ENCODE data around the gene C4orf54.

C4orf54 gene

DNA sequence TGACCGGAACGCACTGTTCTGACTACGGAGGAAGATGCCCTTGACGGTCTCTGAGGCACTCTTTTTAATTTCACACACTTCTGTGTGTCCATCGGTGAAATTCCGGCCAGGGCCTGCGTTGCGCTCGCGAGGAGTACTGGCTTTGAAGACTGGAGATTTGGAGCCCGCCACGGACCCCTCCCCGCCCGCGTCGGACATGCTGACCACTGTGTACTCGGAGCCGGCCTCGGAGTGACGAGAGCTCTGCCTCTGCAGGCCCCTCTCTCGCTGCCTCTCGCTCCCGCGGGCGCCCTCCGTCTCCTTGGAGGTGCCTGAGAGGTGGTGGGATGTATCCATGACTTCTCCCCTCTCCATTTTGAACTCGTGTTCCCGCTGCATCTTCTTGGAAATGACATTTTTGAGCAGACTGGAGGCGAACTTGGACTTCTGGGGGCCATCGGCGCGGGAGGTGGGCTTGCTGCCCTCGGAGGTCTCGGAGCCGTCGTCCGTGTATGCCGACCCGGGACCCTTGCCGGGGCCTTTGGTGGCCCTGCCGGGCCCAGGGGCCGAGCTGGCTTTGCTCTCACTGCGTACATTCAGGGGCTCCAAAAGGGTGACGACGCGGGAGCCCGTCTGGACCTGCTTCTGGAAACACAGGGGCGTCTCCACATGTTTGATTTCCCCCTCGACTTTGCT, 5.7 kb downstream of the C4orf54 start:
- DNase-seq (ENCODE audit: low spot score) = no peak

DNA sequence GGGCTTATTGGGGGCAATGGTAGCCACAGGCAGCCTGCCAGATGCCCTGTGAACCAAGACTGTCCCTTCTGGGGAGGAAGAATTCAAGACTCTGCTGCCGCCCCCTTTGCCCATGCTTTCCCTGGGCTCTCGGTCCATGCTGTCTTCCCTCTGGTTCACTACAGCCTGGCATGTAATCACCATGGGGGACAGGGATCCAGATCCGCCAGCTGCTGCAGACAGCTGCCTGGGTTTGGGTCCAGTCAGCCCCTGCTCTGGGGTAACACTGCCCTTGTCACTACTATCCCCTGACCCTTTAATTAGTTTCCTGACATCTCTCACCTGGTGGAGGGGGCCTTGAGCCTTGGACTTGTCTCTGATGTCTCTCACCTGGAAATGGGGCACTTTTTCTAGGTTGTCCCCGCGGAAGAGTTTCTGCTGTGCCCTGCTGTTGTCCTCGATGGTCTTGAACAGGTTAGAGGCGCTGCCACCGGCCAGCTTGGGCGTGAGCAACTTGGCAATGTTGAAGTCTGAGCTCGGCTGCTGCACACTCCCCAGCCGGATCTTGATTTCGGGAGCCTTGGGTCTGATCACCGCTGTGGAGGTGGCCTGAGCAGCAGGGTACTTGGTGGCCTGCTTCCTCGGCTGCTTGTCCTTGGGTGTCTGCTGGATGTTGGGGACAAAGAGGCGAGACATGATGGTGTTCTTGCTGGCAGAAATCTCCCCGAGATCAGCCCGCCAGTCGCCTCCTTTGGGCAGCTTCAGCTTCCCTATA, 6.4 kb downstream of the C4orf54 start:
- no peak for DNase-seq (ENCODE audit: low spot score)

DNA sequence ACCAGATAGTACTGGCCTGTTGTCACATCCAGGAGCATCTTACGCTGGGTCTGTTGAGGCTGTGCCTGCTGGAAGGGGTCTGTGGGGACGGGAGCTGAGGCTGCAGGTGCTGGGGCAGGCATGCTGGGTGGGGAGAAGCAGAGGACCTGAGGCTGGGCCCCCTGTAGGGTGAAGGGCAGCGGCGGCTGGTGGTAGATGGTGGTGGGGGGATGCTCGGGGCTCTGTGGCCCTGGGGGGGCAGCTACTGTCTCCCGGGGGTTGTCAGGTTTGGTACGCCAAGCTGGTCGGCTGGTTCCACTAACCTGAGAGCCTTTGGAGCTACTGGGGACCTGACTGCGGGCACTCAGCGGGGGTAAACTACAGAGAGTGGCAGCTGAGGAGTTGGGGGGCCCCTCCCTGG, 7.8 kb downstream of the C4orf54 start:
- no peak for DNase-seq (ENCODE audit: low spot score)

DNA sequence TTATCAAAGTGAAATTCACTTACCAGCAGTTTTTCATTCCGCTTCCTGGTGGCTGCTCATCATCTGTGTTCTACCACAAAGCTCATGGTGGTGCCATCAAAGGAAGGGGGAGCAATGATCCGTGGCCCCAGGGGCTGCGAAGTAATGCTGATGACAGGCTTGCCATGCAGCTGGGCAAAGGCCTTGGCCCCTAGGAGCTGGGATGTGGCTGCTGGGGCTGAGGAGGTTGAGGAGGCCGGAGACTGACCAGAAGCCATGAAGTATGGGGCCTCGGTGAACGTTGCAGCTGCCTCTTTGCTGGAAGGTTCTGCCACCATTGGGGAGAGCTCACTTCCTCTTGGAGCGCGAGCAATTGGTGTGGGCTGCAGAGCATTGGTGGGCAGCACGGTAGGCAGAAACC, 8.4 kb downstream of the C4orf54 start:
- DNase-seq (ENCODE audit: low spot score) = no peak

DNA sequence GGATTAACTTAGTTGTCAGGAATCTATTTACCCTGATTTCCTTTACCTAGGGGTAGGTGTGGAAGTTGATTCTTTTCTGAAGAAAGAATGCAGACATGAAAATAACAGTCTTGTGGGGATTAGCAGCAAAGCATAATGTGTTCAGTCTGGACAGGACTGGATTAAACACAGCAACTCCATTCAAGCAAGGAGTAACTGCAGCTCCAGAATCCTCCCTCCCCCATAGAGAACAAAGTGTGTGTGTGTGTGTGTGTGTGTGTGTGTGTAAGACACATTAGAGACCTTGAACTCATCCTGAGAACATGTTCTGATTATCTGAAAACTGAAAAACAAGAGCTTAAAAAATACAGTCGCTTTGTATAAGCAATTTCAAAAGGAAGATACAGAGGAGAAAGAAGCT, 9.3 kb downstream of the C4orf54 start:
- DNase-seq (ENCODE audit: low spot score) = no peak

DNA sequence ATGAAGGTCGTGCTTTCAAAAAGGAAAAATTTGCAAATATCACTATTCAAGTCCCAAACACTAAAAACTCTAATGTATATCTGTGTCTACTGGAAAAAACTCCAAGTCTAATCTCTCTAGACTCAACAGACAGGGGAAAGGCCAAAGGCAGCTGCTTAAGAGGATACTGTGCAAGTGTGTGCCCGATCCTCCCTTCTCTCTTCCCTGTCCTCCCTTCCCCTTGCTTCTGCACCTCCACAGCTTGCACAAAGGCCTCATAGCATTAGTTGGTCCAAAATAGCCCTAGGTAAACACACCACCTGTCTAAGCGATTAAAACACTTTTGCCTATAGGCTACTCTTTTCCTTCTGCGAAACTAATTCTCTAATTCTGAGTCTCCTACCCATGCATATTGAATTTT, 10.6 kb downstream of the C4orf54 start:
- DNase-seq (ENCODE audit: low spot score) = no peak

DNA sequence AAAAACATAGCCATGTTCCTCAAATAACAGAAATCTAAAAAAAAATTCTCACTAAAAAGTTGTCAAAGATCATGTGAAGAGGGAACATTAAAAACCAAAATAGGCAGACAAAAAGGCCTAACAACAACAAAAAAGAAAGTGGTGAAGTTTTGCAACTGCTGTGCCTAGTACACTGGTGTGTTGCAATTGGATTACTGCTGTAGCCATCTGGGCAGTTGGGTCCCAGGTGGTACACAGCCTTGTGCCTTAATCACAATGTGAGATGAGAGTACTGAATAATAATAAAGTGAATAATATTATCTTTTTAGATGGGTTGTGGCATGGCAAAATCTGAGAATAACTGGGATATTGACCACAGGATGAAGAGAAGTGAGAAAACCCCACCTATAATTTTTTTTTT, 12.0 kb downstream of the C4orf54 start:
- no peak for DNase-seq (ENCODE audit: low spot score)

DNA sequence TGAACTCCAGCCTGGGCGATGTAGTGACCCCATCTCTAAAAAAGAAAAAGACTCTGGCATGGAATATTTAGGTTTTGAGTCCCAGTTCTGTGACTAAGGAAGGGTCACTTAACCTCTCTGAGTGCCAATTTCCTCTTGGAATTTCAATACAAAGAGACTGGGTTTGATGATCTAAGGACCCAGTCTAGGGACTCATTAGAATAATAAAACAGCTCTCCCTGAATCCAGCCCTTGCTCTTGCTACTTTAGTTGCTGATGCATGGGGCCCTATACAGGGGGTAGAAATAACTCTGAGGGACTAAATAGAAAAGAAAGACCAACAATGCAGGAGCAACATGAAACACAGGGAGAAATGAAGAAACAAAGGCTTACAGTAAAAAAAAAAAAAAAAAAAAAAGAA, 12.6 kb downstream of the C4orf54 start:
- DNase-seq (ENCODE audit: low spot score) = no peak

DNA sequence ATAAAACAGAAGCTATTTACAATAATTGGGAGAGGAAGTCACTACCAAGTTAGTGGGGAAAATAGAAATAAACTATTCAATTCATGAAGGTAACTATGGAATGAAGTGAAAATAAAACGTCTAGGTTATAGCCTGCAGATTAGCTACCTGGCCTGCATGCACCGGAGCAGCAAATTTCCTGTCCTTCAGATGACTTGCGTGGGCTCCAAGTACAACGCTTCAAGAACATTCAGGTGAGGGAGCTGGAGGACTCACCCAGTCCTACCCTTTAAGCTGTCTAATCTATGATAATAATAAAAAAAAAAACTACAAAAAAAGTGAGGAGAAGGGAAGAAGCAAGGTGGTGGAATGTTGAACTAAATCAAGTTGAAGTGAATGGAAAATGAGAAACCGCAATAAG, 13.2 kb downstream of the C4orf54 start:
- DNase-seq (ENCODE audit: low spot score) = no peak

DNA sequence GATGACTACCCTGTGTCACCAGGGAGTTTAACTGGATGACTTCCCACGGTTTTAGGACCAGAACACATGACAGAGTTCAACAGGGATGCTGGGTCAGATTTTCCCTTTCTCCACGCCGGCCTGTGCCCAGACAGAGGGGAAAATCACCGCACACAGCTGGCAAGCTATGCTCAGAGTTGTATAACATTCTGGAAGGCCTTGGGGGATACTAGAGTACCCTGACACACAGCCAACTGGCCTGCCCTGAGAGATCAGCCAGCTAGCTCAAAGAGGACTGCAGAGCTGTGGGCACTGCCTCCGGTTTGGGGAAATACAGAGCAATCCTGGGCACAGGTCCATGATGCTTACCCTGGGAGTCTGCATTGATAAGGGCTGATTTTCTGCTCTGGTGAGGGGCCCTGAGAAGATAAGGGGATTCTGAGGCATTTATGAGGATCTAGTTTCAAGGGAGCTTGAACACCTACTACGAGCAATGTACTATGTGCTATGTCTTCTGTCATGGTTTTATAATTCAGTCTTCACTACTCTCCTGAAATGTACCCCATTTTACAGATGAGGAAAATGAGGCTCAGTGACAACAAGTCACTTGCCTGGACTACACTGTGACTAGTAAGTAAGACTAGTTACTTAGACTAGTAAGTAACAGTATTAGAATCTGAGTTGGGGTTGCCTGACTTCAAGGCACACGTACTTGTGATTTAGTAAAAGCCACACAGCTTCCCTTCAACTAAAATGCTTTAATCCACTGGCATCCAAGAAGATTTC, 14.7 kb downstream of the C4orf54 start:
- no peak for DNase-seq (ENCODE audit: low spot score)

DNA sequence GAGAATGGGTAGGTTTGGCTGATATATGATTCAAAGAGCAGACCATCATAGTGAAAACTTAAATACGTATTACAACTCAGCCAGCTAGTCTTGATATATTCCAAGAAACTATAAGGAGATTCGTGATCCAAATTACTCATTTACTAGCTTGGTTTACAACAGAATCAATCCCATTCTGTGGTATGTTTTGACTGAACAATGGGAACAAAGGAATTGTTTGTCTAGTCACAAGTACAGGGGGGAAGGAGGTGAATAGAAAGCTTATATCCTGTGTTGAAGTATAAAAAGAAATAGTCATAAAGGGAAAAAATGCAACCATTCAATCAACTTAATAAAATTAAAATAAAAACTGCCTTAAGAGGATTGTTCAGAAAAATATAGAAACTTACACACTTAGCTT, 17.0 kb downstream of the C4orf54 start:
- DNase-seq (ENCODE audit: low spot score) = no peak

DNA sequence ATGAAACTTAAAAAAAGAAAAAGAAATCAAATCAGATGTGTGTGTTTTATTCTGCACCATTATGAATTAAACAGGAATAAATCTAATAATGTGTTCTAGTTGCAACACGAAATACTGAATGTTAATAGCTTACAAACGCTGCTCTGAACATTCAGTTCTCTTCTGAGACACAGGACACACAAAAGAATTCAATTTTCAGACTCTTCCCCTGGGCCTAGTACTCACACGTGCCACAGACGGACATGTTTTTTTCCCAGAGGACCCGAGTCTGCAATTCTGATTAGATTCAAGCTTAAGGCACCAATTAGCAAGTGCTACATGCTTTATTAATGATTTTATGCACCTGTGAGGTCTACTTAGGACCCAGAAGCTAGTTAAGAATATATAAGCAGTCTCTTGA, 20.5 kb downstream of the C4orf54 start:
- DNase-seq (ENCODE audit: low spot score) = no peak

DNA sequence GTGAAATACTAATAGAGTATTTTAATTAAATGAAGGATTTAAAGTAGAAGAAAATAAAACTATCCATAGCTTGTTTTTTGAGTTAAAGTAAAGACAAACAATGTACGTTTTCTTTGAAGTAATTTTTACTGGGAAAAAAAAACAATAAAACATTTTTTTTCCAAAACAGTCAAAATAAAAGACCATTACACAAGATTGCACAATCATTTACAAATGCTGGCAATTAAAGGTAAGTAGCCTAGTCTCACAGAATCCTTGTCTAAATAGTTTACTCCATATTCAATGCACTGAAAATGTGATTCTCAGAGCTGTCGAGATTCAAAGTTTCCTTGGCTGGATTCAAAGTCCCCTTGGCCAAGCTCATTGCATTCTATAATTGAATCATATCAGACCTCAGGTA, 21.2 kb downstream of the C4orf54 start:
- DNase-seq (ENCODE audit: low spot score) = no peak

DNA sequence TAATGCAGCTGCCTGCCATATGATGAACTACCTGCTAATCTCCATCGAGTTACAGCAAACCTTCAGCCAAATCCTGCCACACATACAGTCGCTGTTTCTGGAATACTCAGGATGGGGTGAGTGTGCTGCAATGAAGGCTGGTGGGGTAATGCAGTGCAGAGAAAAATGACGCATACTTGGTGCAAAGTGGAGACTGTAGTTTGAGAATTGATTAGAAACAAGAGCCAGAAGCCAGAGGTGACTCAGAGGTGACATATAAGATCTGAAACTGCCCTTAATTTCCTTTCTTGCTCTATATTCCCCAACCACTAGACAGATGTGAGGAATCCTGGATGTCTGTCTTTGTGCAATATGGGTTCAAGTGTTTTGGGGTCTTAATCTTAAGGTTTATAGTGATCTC, 22.0 kb downstream of the C4orf54 start:
- DNase-seq (ENCODE audit: low spot score) = no peak

DNA sequence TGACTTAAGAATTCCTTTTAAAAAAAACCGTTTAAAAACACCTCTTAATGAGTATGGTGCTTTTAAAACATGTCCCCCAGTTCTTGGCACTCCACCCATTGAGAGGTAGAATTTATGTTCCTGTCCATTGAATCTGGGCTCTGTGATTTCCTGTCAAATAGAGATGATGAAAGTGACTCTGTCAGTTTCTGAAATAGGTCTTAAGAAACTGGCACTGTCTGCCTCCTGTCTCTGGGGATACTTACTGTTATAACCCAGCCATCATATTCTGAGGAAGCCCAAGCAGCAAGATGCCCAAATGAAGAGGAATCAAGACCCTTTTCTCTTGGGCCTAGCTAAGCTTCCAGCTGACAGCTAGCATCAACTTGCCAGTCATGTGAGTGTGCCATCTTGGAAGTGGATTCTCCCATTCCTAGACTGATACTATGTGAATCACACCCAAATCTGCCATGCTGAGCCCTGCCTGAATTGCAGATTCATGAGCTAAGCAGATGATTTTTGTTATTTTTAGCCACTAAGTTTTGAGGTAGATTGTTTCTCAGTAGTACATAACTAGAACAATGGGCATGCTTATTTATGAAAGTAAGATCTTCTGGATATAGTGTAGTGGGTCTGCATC, 22.8 kb downstream of the C4orf54 start:
- DNase-seq (ENCODE audit: low spot score) = no peak

DNA sequence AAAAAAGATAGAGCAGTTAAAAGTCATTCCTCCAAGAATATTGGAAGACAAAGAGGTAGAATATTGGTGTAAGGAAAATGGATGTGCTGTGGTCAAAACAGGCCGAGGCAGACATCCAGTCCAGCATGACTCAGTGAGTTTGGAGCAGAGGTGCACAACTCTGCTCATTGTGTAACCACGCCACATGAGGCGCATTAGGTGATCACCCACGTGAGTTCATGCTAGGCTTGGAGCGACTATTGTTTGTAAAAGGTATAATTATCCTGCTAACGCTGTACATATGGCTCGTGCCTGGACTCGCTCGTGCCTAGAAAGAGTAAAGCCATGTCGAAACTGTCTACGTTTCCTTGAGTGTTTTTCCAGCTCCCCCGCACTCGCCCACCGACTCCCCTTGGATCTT, 23.9 kb downstream of the C4orf54 start:
- DNase-seq (ENCODE audit: low spot score) = no peak

DNA sequence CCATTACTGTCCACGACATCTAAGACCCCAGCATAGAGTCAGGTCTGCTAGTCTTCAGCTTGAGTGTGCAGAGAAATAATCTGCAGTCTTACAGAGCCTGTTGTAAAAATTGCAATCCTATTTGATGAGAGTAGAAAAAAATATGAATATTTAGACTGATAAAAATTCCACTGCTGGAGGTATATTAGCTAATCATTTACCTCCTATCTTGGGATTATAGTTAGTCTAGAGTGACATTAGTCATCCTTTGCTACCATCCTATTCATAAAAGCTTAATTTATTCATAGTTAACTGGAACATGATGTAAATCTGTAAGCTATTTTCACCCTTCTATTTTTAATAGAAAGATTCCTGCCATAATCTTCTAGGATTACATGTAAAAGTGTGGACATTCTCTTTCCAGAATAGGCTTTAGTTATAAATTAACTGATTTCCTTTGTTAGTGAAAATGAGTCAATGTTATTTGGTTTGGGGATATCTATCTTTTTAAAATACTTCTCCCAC, 26.7 kb downstream of the C4orf54 start:
- no peak for DNase-seq (ENCODE audit: low spot score)

DNA sequence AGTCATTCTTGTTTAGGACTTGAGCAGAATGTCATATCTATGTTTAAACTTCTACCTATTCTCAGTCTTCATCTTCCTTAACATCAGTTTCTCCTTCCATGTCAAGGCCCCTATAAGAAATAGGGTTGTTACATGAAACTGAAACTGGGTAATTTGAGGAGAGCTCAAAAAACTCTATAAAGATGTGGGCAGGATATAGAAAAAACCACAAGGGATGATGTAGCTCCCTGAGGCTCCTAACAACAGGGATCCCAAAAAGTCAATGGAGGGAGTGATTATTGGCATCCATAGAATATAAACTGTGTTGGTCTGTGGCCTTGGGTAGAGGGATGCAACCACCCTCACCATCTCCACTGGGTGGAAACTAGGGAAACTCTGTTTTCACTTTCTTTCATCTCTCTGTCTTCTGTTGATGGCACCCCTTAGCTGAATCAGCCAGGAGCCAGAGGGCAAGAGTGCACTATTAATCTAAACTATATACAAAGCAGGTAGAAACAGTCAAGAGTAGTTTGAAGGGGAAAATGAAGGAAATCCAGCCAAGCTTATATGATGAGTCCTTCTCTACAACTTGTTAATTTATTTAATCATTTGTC, 27.6 kb downstream of the C4orf54 start:
- DNase-seq (ENCODE audit: low spot score) = no peak

DNA sequence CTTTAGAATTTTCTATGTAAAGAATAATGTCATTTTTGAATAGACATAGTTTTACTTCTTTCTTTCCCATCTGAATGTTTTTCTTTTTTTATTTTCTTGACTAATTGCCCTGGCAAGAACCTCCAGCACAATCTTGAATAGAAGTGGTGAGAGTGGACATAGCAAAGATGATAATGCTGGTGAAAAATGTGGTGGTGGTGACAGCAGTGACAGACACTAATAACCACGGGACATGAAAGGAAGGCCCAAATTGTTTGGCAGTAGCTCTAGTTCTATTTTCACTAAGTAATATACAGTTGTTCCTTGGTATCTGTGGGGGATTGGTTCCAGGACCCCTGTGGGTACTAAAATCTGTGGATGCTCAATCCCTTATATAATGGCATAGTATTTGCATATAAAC, 29.6 kb downstream of the C4orf54 start:
- no peak for DNase-seq (ENCODE audit: low spot score)

DNA sequence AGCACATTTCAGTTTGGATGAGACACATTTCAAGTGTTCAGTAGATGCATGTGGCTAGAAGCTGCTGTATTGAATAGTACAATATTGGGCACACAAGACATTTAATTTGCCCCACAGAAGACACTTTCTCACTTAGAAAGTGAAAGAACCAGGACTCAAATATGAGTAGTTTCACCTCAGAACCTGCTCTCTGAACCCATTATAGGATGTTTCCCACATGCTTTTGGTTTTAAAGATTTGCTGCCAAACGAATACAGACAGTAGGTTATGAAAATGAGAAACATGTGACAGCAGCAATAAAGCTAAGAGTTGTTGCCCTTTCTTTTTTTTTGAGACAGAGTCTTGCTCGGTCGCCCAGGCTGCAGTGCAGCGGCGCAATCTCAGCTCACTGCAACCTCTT, 32.3 kb downstream of the C4orf54 start:
- DNase-seq (ENCODE audit: low spot score) = no peak

DNA sequence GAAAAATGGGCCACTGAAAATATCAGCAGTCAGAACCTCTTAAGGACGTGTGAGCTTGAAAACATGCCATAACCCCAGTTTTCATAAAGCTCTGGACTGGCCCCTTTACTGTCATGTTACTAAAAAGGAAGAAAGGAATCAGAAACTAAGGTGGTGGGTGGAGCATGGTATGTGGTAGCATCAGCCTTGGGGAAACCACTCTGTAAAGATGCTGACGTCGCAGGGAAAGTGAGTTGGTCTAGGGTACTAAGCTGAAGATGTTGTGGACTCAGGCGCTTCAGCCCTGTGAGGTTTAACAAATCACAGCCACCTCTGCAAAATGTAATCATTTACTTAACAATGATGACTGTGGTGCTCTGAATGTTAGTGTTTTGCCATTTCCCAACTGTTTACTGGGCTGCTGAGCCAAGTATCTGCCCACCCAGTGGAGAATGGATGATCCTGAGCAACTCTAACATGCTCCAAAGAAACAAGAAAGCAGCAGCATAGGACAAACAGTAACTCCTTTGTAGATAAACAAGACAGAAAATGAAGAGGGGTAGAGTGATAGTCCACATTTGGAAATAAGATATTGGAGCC, 33.4 kb downstream of the C4orf54 start:
- no peak for DNase-seq (ENCODE audit: low spot score)

DNA sequence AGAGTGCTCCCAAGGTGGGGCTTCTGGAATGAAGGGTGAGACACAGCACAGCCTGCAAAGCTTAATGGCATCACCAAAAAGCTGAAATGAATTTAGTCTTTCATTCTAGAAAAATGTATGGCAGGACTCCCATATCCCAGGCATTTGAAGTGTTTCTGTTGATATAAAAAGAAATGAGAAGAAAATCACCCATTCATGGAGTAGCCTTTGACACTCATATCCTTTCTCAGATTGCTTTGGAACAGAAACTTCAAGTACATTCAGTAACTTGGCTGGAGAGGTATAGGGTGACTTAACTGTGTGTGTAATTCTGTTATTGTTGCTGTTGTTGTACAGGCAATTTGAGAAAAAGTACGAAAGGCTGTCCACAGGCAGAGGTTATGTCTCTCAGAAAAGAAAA, 35.3 kb downstream of the C4orf54 start:
- DNase-seq (ENCODE audit: low spot score) = no peak

Measured in hepatic stellate cell (primary cell).